Neural progenitor cell (in vitro differentiated cells): ENCODE results near the gene GART.

ENCODE experiments used
- CTCF ChIP-seq: fragments of 200-600 bp; sonication (generic); IDR thresholded peaks from 2 replicates; pipeline ENCODE4 v1.5.1; 2017; ENCODE audit warnings: antibody characterized with exemption, mild to moderate bottlenecking
- EZH2 ChIP-seq: fragments of 200-600 bp; sonication (generic); IDR thresholded peaks from 2 replicates; pipeline ENCODE4 v1.6.1; 2017; ENCODE audit warnings: antibody characterized with exemption, mild to moderate bottlenecking, moderate library complexity

- TF ChIP-seq CTCF: no peak
- no peak for TF ChIP-seq EZH2
These were observed 1.2 kb downstream of the GART start for GRCh38 chr21:33540711-33541104.
